GM18867 (cell line): ENCODE data around the gene CEP95.
"Not testable (repeated sequence)": the region's sequence is repeated elsewhere in the genome, so short reads cannot be mapped to it uniquely, and the experiment has no call there.

Source experiments
- ATAC-seq: cut with Tn5 transposase; IDR thresholded peaks from one replicate; pipeline ENCODE4 v1.9.1; 2021; ENCODE audit warnings: mild to moderate bottlenecking, moderate library complexity; ENCODE audit not compliant: unreplicated experiment

Gene CEP95

DNA sequence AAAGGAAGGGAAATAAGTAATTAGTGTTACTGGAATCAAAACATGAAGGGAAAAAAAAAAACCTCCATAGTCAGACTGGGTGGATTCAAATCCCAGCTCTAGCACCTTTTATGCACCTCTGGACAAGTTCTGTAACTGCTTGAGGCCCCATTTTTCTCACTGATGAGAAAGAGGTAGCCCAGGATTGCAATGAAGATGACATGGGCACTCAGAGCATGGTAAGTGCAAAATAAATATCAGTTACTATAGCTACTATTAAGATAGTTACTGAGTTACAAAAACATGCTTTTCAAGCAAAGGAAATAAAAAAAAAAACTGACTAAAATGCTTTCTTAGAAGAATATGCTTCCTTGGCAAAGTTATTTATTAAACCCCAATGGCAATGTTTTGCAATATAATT lies 58.8 kb downstream of the CEP95 start:
- ATAC-seq: no peak

DNA sequence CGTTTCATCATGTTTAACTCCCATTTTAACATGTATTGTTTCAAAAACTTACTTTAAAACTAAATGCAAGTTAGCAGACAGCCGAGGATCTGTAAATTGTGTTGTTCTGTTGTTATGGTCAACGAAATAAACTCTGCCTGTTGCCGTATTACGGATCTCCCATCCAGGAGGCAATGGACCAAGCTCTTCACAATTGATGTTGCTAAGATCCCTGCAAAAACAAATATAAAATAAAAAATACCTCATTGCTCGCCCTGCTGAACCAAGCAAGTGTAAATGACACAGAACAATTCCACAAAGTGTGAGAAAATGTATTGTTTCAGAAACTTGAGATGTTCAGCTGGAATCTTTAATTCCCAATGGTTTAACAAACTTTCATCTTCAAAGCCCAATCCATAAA lies 65.0 kb downstream of the CEP95 start:
- no peak for ATAC-seq

DNA sequence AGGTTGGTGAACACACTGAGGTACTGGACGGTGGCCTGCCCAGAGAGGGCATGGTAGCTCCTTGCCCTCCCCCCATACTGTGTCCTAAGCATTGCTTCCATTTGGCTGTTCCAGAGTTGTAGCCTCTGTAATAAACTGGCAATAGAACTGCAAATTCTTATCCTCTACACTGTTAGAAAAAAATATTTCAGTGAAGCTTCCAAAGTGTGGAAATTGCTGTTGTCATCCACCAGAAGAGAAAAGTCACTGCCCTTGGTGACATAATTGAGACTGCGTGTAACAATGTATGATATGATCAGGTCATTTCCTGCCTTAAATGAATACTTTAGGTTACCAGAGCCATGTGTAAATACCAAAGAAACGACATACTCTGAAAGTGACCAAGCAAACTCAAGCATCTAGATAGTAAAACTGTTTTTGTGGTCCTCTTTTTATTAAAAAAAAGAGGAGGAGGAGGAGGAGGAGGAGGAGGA lies 65.9 kb downstream of the CEP95 start:
- ATAC-seq: no peak

DNA sequence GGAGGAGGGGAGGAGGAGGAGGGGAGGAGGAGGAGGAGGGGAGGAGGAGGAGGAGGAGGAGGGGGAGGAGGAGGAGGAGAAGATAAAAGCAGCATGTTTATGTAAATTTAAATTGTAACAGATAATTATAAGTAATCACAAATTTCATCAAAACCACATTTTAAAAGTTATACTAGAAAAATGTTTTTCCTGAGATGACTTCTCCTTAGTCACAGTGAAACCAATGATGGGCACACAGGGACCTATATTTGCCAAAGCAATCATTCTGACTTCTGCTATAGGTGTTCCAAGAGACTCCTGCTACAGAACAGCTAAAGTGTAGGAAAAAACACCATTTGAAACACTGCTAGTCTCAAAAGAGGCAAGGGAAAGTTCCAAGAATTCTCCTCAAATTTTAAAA lies 66.4 kb downstream of the CEP95 start:
- no peak for ATAC-seq

DNA sequence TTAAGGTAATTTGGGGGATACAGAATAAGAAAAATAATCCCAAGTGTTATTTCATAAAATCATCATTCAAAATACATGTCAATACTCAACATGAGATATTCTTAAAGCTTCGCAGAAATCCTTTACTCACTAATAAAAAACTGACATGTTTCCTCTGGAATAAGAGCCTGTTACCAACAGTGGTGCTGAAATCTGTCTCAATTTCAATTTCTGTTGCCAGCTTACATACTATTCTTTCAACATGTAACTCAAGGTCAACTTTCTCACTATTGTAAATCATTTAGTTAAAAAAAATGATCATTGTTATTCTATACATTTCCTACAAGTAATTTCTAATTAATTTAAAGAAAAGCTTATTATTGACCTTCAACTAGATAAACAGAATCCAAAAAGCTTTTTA lies 67.9 kb downstream of the CEP95 start:
- no peak for ATAC-seq

DNA sequence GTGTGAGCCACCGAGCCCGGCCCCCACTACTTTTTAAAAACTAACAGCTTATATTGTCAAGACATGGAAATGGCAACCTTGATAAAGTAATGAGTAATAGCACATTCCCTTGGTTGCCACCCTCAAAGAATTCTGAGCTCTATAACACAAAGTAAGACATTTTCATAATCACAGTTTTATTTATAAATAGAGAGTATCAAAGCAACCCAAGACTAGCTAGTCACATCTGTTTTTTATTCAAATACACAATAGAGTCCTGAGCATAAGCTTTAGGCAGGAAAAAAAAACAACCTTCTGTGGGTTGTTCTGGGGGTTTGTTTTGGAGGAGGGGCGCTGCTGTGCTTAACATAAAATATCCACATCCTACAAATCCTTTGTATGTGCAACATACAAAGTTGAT lies 68.7 kb downstream of the CEP95 start:
- no peak for ATAC-seq

DNA sequence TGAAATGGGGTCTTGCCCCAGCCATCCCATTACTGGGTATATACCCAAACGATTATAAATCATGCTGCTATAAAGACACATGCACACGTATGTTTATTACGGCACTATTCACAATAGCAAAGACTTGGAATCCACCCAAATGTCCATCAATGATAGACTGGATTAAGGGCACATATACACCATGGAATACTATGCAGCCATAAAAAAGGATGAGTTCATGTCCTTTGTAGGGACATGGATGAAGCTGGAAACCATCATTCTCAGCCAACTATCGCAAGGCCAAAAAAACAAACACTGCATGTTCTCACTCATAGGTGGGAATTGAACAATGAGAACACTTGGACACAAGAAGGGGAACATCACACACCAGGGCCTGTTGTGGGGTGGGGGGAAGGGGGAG lies 70.2 kb downstream of the CEP95 start:
- ATAC-seq: not testable (repeated sequence)

DNA sequence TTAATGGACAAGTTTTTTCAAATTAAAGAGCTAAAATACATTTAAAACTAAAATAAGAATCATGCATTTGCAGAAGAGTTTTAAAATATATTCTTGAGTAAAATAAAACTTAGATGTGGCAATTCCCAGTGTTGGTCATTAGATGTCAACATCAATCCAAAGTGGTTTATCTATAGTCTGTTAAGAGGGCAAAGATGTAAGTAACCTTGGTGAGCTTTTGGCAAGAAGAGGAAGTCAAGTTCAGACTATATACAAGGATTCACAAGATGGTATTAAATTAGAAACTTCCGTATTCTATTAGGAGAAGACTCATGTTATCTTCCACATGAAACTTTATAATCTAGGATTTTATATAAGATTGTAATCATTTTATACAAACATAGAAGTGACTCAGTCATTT lies 73.1 kb downstream of the CEP95 start:
- no peak for ATAC-seq

DNA sequence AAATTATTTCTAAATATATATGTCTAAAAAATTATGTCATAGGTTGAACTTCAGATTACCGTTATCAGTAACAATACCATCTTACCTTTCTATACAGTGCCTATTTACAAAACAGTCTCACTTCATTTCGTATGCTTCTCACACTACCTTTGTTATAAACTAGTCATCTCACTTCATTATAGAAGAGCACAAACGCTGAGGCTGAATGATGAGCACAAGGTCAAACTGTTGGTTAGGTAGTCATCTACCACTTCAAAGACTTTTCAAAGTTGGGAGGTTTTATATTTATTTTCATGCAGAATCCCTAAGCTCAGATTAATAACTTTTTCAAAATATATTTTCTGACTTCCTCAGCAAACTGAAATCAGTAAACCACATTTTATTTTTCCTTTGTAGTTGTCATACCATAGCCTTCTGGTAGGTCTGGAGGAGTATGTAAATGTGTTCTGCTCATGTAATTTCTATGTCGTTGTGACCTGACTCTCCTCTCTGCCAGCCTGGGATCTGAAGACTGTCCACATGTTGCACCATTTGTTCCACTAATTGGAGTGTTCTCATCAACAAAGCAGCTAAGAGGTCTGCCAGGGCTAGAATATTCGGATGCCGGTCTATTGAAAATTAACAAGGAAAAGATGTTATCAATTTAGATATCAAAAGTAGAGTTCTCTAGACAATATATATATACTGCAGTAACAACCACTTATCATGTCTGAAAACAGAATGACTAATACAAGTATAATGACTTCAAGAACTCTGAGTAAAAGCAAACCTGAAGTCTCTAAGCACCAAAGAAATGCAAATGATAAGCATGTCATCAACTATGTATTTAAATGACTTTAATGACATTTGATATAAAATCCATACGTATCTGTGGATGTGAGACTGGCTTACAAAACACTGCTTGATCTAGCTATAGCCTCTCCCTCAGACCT lies 73.9 kb downstream of the CEP95 start:
- ATAC-seq: no peak

DNA sequence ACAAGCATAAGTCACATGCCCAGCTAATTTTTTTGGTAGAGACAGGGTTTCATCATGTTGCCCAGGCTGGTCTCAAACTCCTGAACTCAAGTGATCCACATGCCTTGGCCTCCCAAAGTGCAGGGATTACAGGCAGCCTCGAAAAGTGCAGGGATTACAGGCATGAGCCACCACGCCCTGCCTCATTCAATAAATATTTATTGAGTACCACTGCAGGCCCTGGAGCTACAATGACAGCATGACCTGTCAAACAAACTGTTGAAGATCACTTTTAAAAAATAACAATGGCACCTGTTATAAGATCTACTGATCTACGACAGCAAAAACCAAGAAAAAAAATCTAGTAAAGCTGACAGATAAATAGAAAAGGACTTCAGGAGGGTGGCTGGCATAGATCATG lies 76.3 kb downstream of the CEP95 start:
- ATAC-seq: no peak

DNA sequence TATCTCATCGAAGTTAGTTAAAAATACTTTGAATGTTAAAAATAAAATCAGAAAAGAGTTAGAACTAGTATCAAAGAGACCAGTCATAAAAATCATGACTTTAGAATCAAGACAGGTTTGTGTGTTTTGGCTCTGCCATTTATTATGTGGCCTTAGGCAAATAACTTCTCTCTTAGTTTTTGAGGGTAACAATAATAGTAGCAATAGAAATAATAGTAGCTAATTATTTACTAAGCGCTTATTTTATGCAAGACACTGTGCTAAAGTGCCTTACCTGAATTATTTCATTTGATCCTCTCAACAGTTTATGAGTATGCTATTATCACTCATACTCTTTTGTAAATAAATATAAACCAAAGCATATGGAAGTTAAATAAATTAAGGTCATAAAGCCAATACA lies 78.4 kb downstream of the CEP95 start:
- ATAC-seq: no peak
